NAMALWA (cell line): ENCODE measurements around the gene CNGB1.
A peak's percentile ranks its signal among the peaks of the same experiment; 100 is the strongest.
"Not testable (repeated sequence)": the region's sequence is repeated elsewhere in the genome, so short reads cannot be mapped to it uniquely, and the experiment has no call there.

Source experiments
- DNase-seq: peaks from one replicate; pipeline ENCODE4 v3.0.0-alpha.2; 2015; ENCODE audit warnings: low spot score

Gene CNGB1

GRCh38 chr16:57970970-57971369 is at the start of gene CNGB1:
Gene CNGB1 (minus strand): TSS chr16:57971128. CDS start chr16:57967286, 3,842 bp downstream.
- DNase-seq: no peak

- DNase-seq: no peak
These were observed 49.1 kb upstream of the CNGB1 start for GRCh38 chr16:58019866-58020538.

GRCh38 chr16:58018803-58019202 is 47.9 kb upstream of the CNGB1 start:
- DNase-seq: no peak

GRCh38 chr16:58016840-58017446 is 46.0 kb upstream of the CNGB1 start:
- no peak for DNase-seq

- no peak for DNase-seq
These were observed 42.5 kb upstream of the CNGB1 start for GRCh38 chr16:58013201-58013956.

- DNase-seq: no peak
These were observed 41.6 kb upstream of the CNGB1 start for GRCh38 chr16:58012481-58012880.

GRCh38 chr16:58011652-58012051 is 40.7 kb upstream of the CNGB1 start:
- DNase-seq: no peak

GRCh38 chr16:58010886-58011285 is 40.0 kb upstream of the CNGB1 start:
- DNase-seq: no peak

- no peak for DNase-seq
These were observed 39.0 kb upstream of the CNGB1 start for GRCh38 chr16:58009856-58010416.

GRCh38 chr16:58004736-58005135 is 33.8 kb upstream of the CNGB1 start:
- not testable (repeated sequence) for DNase-seq

GRCh38 chr16:58002936-58003335 is 32.0 kb upstream of the CNGB1 start:
- DNase-seq: no peak

GRCh38 chr16:58002416-58002800 is 31.5 kb upstream of the CNGB1 start:
- no peak for DNase-seq

GRCh38 chr16:58001781-58002415 is 31.0 kb upstream of the CNGB1 start:
- no peak for DNase-seq

- DNase-seq: peak; percentile 95
These were observed 30.1 kb upstream of the CNGB1 start, which contains the start of gene USB1 for GRCh38 chr16:58000706-58001676. Gene USB1 (plus strand): TSS chr16:58001407. CDS start chr16:58001484, 77 bp downstream.

- DNase-seq: peak; percentile 42
These were observed 29.2 kb upstream of the CNGB1 start, which contains the start of gene ZNF319 for GRCh38 chr16:57999971-58000705. Gene ZNF319 (minus strand): TSS chr16:58000672. CDS start chr16:57998265, 2,407 bp downstream.

GRCh38 chr16:57999366-57999970 is 28.5 kb upstream of the CNGB1 start:
- DNase-seq: peak; percentile 63

- no peak for DNase-seq
These were observed 28.1 kb upstream of the CNGB1 start for GRCh38 chr16:57998992-57999365.

- DNase-seq: no peak
These were observed 27.6 kb upstream of the CNGB1 start for GRCh38 chr16:57998486-57998885.

GRCh38 chr16:57997528-57998265 is 26.8 kb upstream of the CNGB1 start:
- DNase-seq: no peak
